ENCODE data around the gene PER1. TPM values are rescaled to one million over a fixed set of nuclear protein-coding genes. Genes with fewer than 3 reads are reported as not detected.

Gene PER1
- total and polyA plus RNA-seq, 2 of the 8 experiments (the other 6 are each of a cell fraction or from before 2014, with no cell fraction given) = 9.6 to 38.0 TPM

DNA sequence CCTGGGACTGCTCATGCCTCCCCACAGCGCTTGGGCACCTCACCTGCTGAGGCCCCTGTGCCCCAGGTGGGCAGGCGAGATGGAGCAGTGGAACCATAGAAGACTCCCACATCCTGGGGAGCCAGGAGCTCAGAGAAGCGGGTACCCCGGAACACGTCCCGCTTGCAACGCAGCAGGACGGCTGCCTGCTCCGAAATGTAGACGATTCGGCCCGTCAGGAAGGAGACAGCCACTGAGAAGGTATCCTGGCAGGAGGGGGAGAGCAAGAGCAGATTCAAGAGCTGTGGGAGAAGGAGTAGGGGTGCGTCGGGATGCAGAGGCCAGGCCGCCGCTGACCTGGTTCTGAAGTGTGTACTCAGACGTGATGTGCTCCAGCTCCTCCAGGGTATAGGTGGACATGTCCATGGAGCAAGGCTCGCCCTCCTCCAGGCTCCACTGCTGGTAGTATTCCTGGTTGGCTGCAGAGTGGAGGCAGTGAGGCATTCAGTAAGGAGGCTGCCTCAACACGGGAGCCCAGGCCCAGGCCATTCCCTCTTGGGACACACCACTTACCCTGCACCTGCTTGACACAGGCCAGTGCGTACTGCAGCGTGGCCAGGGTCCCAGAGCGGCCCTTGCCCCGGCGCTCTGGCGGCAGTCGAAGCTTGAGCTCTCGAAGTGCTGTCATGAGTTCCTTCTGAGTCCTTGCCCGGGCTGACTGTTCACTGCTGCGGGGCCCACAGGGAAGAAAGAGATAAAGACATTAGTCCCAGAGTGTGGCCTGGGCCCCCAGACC is 2.6 kb downstream of the PER1 start:
- no peak overlapping the region for H4K5ac ChIP-seq (ENCODE audit: insufficient read length, low read depth, low read length)
- peaks cover 13 to 45% (median 30%) of the 10 kb centered on the region in 4 experiments; a peak in 7 of 8 replicates for H3K36me3 ChIP-seq (ENCODE audit: control insufficient read depth in 2 of 4, insufficient read depth in 4 of 4, low read length in 3 of 4)
- H2BK5ac ChIP-seq (ENCODE audit: low read depth, low read length) = no peak overlapping the region
- ChIA-PET CTCF (ENCODE audit: partially characterized antibody) (interaction anchor here (1.7 to 14.1 kb wide), 4 partner anchors 8 to 23 kb away, joined by 3 to 133 read pairs (median 9); partner anchors contain the start of gene VAMP2), POLR2A (ENCODE audit: partially characterized antibody) (interaction anchor here (2.3 to 6.4 kb wide), 3 partner anchors 10 to 24 kb away, joined by 10 to 62 read pairs (median 33); no protein-coding TSS in a partner anchor)
- peaks cover 7% of the 10 kb centered on the region; the same call in 1 of the 2 replicates for H3K79me1 ChIP-seq (ENCODE audit: low read depth, low read length)
- no peak overlapping the region for H2BK15ac ChIP-seq (ENCODE audit: low read length)
- H2BK120ac ChIP-seq (replicated peaks; ENCODE audit: low read depth, low read length) = no peak overlapping the region
- no peak overlapping the region for H2BK20ac ChIP-seq (ENCODE audit: low read length)
- H2AFZ ChIP-seq (ENCODE audit: low read length) = no peak overlapping the region
- no peaks in the 10 kb centered on the region for H3K9me3 ChIP-seq (ENCODE audit: insufficient read depth in 2 of 2, low read depth in 1 of 2, low read length in 1 of 2)
- H3K27me3 ChIP-seq (replicated peaks in 1 of 4; ENCODE audit: control insufficient read depth in 3 of 4, extremely low read depth in 1 of 4, insufficient read depth in 3 of 4, low read length in 3 of 4) = no peaks in the 10 kb centered on the region
- no peak overlapping the region for H3K4me3 ChIP-seq (ENCODE audit: extremely low read depth in 1 of 4, insufficient read depth in 2 of 4, low read depth in 3 of 4, low read length in 4 of 4)
- H4K91ac ChIP-seq (replicated peaks; ENCODE audit: insufficient read length, low read length) = no peak overlapping the region
- H3K18ac ChIP-seq (ENCODE audit: extremely low read depth, low read length) = no peak overlapping the region
- no peak overlapping the region for H2BK12ac ChIP-seq (ENCODE audit: low read depth, low read length)
- no peak overlapping the region for H3K14ac ChIP-seq (ENCODE audit: insufficient read length)
- H3K23me2 ChIP-seq (ENCODE audit: low read depth, low read length) = peaks cover 13% of the 10 kb centered on the region
- peaks cover 5 to 18% (median 13%) of the 10 kb centered on the region in 4 experiments for H3K4me1 ChIP-seq (replicated peaks in 1 of 4; ENCODE audit: control insufficient read depth in 3 of 4, insufficient read depth in 4 of 4, low read length in 3 of 4)
- H3K4me2 ChIP-seq (ENCODE audit: insufficient read depth in 1 of 2, low read depth in 2 of 2, low read length in 2 of 2) = no peak overlapping the region
- FAIRE-seq (no peak), DNase-seq (ENCODE audit: low read depth in 1 of 2, low spot score in 2 of 2) (no peak)
- H3K27ac ChIP-seq (ENCODE audit: low read depth, low read length) = no peak overlapping the region
- H3K4ac ChIP-seq (replicated peaks; ENCODE audit: insufficient read length, low read depth, low read length) = no peak overlapping the region
- no peak overlapping the region for H3K56ac ChIP-seq (replicated peaks; ENCODE audit: insufficient read length, low read depth, low read length)
- H3K79me2 ChIP-seq (ENCODE audit: control insufficient read depth in 1 of 2, insufficient read depth in 2 of 2, low read length in 2 of 2) = peaks cover 0 to 5% of the 10 kb centered on the region in 2 experiments; a peak in 1 of 4 replicates
- H4K20me1 ChIP-seq (replicated peaks in 1 of 2; ENCODE audit: control insufficient read depth in 1 of 2, insufficient read depth in 2 of 2, low read length in 2 of 2) = peaks cover 2 to 24% of the 10 kb centered on the region in 2 experiments
- H3K23ac ChIP-seq (ENCODE audit: insufficient read length) = no peak overlapping the region
- no peak overlapping the region; the same call in 1 of the 2 replicates for H4K8ac ChIP-seq (ENCODE audit: extremely low read depth, insufficient read depth, low read length)
- no peak overlapping the region for H3K9ac ChIP-seq (replicated peaks in 1 of 4; ENCODE audit: extremely low read depth in 1 of 4, low read depth in 3 of 4, low read length in 3 of 4)
- 91% methylated on average over 29 of the region's 29 CpGs; no CpG with 5 or more reads in 1 of the 2 experiments for WGBS, 2 experiments (ENCODE audit: extremely low coverage in 1 of 2, insufficient coverage in 1 of 2, insufficient read length in 1 of 2, insufficient replicate concordance in 2 of 2, low coverage in 1 of 2, low lambda C conversion rate in 2 of 2, missing lambda C conversion rate in 1 of 2)
- no peak overlapping the region for H2AK5ac ChIP-seq (ENCODE audit: low read depth, low read length)
- TF ChIP-seq RNF2 (IDR thresholded peaks at IDR 0.05; ENCODE audit: borderline replicate concordance, low read depth, low read length, missing control alignments, poor library complexity, severe bottlenecking) = no peak
- no peak for TF ChIP-seq YY1 (IDR thresholded peaks at IDR 0.05; ENCODE audit: low read depth, low read length)
- no peak for TF ChIP-seq ATF2 (IDR thresholded peaks at IDR 0.05; ENCODE audit: low read length)
- TF ChIP-seq HDAC2 (IDR thresholded peaks at IDR 0.05; ENCODE audit: borderline replicate concordance in 1 of 2, low read depth in 2 of 2, low read length in 2 of 2) = no peak
- TF ChIP-seq CBX5 (IDR thresholded peaks at IDR 0.05; ENCODE audit: low read depth, low read length) = no peak
- TF ChIP-seq TAF1 (IDR thresholded peaks at IDR 0.05; ENCODE audit: low read depth, low read length) = no peak
- no peak for TF ChIP-seq BRCA1 (IDR thresholded peaks at IDR 0.05; ENCODE audit: low read depth, low read length)
- TF ChIP-seq, protein P1, sequence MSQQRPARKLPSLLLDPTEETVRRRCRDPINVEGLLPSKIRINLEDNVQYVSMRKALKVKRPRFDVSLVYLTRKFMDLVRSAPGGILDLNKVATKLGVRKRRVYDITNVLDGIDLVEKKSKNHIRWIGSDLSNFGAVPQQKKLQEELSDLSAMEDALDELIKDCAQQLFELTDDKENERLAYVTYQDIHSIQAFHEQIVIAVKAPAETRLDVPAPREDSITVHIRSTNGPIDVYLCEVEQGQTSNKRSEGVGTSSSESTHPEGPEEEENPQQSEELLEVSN (IDR thresholded peaks at IDR 0.05) = no peak

Data from H1 (cell line).